ENCODE measurements around the gene IFTAP. TPM values are rescaled to one million over a fixed set of nuclear protein-coding genes. Genes with fewer than 3 reads are reported as not detected.

Gene IFTAP
- total RNA-seq, 1 donor from 2014 or later: 7.1 TPM

GRCh38 chr11:36564376-36565030 lies 29.8 kb upstream of the IFTAP start:
- DNase-seq (ENCODE audit: low spot score in 2 of 2): peak in 1 of 2 donors; percentile 68
- Histone ChIP-seq H3K4me3 (peak overlapping the region; percentile 27 to 57), H3K36me3 (no peaks in the 10 kb centered on the region), H3K27me3 (no peaks in the 10 kb centered on the region), H3K9me3 (peaks cover 0 to 4% of the 10 kb centered on the region in 2 donors), H3K27ac (no peak overlapping the region), H3K4me1 (no peaks in the 10 kb centered on the region)
- peak; percentile 53 to 75 (median 59) for TF ChIP-seq CTCF (IDR thresholded peaks at IDR 0.05)
- intact Hi-C loops (cut with DNase I): loop anchor here (1.0 kb wide), 3 partner anchors 57 to 183 kb away; no protein-coding TSS in a partner anchor

- no peak for TF ChIP-seq CTCF (IDR thresholded peaks at IDR 0.05)
- no peak for DNase-seq (ENCODE audit: low spot score in 2 of 2)
Observed at GRCh38 chr11:36565031-36565610, 29.2 kb upstream of the IFTAP start.

GRCh38 chr11:36566407-36567053 lies 27.8 kb upstream of the IFTAP start:
- Histone ChIP-seq H3K27ac (no peak overlapping the region), H3K36me3 (no peaks in the 10 kb centered on the region), H3K4me3 (no peak overlapping the region), H3K9me3 (no peaks in the 10 kb centered on the region), H3K4me1 (no peaks in the 10 kb centered on the region), H3K27me3 (no peaks in the 10 kb centered on the region)
- DNase-seq (ENCODE audit: low spot score in 2 of 2): no peak
- intact Hi-C loops (cut with DNase I): no loop called here
- TF ChIP-seq CTCF (IDR thresholded peaks at IDR 0.05): no peak

More at GRCh38 chr11:36565031-36565610, 29.2 kb upstream of the IFTAP start:
- H3K27me3 ChIP-seq: no peaks in the 10 kb centered on the region
- H3K36me3 ChIP-seq: no peaks in the 10 kb centered on the region
- no peaks in the 10 kb centered on the region for H3K9me3 ChIP-seq
- H3K4me1 ChIP-seq: no peaks in the 10 kb centered on the region
- no peak overlapping the region for H3K27ac ChIP-seq
- H3K4me3 ChIP-seq: peak overlapping the region in 1 of 2 donors; percentile 57
- intact Hi-C loops (cut with DNase I): no loop called here

- intact Hi-C loops (cut with DNase I): no loop called here
- H3K9me3 ChIP-seq: no peaks in the 10 kb centered on the region
- no peak within 1 kb of the TSS for H3K4me3 ChIP-seq
- no peaks in the 10 kb centered on the region for H3K4me1 ChIP-seq
- no peak for TF ChIP-seq CTCF (IDR thresholded peaks at IDR 0.05)
- no peaks in the 10 kb centered on the region for H3K36me3 ChIP-seq
- no peak within 1 kb of the TSS for H3K27ac ChIP-seq
- no peak for DNase-seq (ENCODE audit: low spot score in 2 of 2)
- H3K27me3 ChIP-seq: no peaks in the 10 kb centered on the region
Observed at GRCh38 chr11:36567694-36568093, 26.6 kb upstream of the IFTAP start, which contains the start of gene RAG1. TSS of gene RAG1 (plus strand) at chr11:36568007. CDS start at chr11:36573305, 5,298 bp downstream.

GRCh38 chr11:36569095-36569494 lies 25.2 kb upstream of the IFTAP start:
- H3K36me3 ChIP-seq: no peaks in the 10 kb centered on the region
- H3K4me3 ChIP-seq: no peak overlapping the region
- no peaks in the 10 kb centered on the region for H3K4me1 ChIP-seq
- H3K27ac ChIP-seq: no peak overlapping the region
- no peaks in the 10 kb centered on the region for H3K27me3 ChIP-seq
- no peak for DNase-seq (ENCODE audit: low spot score in 2 of 2)
- intact Hi-C loops (cut with DNase I): no loop called here
- H3K9me3 ChIP-seq: no peaks in the 10 kb centered on the region
- TF ChIP-seq CTCF (IDR thresholded peaks at IDR 0.05): no peak

Measured in ascending aorta (tissue), 2 donors.